HG03095 (cell line): ENCODE measurements around the gene CABP2.
"Not testable (repeated sequence)": the region's sequence is repeated elsewhere in the genome, so short reads cannot be mapped to it uniquely, and the experiment has no call there.

Experiments used
- ATAC-seq: cut with Tn5 transposase; IDR thresholded peaks from one replicate; pipeline ENCODE4 v1.9.1; 2021; ENCODE audit warnings: moderate library complexity; ENCODE audit not compliant: unreplicated experiment

The CABP2 gene

DNA sequence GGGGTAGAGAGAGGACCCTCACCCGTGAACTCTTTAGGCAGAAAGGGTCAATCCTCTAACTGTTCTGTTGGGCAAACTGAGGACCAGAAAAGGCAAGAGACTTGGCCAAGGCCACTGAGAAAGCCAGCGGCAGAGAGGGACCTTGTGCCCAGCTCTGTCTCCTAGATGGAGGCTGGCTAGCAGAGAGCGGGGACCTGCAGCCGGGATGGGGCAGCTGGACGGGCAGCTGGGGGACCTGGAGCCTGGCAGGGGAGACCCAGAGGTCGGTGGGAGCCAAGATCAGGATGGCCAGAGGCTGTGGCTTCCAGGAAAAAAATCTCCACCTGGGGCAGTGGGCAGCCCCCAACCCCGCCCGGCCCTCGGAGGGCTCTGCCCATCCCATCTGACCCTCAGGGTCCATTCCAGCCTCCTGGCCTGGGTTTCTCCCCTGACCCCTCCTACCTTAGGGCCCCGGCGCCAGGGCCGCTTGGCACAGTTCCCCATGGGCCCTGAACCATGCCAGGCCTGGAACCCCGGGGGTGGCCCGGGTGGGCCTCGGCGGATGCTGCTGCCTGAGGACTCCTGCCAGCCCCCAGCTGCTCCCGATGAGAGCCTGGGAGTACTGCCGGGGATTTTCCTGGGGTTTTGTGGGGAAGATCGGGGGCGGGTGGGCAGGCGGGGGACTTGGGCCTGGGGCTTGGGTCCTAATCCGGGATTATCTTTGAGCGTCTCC, at the start of gene CABP2:
TSS of gene CABP2 (minus strand) at position 603 of the 712 bp plus-strand sequence. CDS start at position 483, 120 bp downstream.
- no peak for ATAC-seq

DNA sequence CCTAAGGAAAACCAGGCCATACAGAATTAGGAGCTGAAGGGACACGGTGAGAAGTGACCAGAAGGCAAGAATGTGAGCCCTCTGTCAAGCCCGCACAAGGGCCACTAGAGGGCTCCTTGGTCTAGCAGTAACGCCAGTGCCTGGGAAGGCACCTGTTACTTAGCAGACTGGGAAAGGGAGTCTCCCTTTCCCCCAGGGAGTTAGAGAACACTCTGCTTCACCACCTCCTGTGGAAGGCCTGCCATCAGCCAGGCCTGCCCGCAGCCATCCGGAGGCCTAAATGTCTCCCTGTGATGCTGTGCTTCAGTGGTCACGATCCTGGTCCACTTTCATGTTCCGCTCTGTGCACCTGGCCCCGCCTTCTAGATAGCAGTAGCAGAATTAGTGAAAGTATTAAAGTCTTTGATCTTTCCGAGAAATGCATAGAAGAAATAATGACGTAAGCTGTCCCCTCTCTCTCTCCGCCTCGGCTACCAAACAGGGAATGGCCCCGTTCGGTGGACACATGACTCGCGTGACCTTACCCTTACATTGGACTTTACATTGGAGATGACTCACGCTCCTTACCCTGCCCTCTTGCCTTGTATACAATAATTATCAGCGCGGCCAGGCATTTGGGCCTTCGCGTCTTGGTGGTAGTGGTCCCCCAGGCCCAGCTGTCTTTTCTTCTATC, 49.6 kb upstream of the CABP2 start:
- no peak for ATAC-seq

DNA sequence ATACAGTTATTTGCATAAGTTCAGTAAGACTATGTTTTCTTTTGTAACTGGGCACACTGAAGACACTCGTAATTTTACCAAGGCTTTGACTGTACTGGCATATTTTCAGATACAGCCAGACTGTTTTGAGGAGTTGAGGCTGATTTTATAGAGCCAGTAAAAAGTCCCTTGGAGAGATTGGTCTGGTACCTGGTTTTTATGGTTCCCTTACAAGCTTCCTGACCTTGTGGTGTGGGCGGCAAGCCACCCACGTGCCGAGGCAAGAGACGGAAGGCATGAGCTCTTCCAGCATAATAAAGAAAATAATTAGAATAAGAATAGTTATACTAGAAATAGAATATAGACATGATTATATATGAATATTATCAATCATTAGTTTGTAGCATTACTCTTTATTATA, 49.1 kb upstream of the CABP2 start:
- no peak for ATAC-seq

- no peak for ATAC-seq
These were observed 48.2 kb upstream of the CABP2 start for GRCh38 chr11:67571443-67571842.

DNA sequence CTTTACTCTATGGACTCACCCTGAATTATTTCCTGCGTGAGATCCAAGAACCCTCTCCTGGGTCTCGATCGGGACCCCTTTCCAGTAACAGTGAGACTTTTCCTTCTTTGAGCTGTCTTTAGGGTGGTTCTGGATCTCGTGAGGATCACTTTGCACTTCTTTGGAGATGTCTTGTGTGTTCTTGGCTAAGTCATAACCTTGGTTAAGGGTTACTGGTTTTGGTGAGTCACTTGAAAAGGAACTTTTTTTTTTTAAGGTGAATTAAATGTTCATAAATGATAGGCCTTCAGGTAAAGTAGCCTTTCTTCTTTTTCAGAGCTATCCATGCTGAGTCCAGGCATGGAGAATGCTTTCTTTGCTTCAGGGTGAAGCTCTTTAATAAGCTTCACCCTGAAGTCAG, 41.0 kb upstream of the CABP2 start:
- ATAC-seq = no peak

DNA sequence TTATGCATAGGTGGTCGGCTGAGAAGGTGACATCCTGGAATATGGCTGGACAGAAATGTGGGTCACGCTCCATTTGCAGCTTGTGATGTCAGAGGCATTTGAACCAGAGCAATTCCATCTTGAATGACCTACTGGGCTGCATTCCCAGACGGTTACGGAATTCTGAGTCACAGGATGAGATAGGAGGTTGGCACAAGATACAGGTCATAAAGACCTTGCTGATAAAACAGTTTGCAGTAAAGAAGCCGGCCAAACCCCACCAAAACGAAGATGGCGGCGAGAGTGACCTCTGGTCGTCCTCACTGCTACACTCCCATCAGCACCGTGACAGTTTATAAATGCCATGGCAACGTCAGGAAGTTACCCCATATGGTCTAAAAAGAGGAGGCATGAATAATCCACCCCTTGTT, 40.5 kb upstream of the CABP2 start:
- ATAC-seq = not testable (repeated sequence)

GRCh38 chr11:67562963-67563704, 39.9 kb upstream of the CABP2 start:
- ATAC-seq = no peak

- ATAC-seq = peak; percentile 65
These were observed 38.8 kb upstream of the CABP2 start for GRCh38 chr11:67561971-67562619.

DNA sequence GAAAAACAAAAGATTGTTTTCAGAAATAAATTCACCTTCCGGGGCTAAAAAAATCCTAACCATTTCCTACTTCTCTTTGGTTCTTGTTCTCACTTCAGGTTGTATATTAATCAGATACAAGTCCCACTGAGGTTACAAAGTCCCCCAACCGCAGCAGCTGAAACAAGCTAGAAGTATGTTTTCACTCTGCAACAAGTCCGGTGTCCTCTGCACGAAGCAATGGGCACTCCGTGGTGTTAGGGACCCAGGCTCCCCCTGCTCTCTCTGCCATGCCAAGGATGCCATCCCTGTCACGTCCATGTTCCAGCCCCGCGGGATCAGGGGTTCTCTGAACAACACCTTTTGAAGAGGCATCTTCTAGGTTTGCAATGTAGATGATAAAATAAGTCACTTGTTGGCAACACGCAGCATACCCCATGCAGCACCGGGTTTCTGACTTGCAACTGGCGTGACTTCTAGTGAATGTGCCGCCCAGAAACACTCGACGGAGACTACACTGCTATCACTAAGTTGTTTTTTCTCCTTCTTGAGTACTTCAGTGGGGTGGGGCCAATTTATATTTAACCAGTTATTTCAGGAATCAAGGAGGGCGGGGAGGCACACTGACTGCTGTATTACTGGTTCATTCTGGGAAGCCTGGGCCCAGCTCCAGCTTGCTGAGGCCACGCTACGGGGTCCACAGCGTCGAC, 35.0 kb upstream of the CABP2 start:
- ATAC-seq = no peak

GRCh38 chr11:67556244-67556643, 33.0 kb upstream of the CABP2 start:
- no peak for ATAC-seq

DNA sequence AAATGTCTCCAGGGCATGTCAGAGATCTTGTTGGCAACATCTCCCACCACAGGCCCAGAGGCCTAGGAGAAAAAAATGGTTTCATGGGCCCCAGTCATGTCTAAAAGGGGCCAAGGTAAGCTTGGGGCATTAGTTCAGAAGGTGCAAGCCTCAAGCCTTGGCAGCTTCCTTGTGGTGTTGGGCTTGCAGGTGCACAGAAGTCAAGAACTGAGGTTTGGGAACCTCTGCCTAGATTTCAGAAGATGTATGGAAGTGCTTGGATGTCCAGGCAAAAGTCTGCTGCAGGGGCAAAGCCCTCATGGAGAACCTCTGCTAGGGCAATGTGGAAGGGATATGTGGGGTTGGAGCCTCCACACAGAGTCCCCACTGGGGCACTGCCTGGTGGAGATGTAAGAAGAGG, 28.5 kb upstream of the CABP2 start:
- not testable (repeated sequence) for ATAC-seq

DNA sequence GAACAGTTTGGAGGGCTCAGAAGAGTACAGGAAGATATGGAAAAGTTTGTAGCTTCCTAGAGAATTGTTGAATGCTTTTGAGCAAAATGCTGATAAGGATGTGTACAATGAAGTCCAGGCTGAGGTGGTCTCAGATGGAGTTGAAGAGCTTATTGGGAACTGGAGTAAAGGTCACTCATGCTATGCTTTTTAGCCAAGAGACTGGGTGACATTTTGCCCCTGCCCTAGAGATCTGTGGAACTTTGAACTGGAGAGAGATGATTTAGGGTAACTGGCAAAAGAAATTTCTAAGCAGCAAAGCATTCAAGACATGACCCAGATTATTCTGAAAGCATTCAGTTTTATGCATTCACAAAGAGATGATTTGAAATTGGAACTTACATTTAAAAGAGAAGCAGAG, 27.9 kb upstream of the CABP2 start:
- no peak for ATAC-seq

DNA sequence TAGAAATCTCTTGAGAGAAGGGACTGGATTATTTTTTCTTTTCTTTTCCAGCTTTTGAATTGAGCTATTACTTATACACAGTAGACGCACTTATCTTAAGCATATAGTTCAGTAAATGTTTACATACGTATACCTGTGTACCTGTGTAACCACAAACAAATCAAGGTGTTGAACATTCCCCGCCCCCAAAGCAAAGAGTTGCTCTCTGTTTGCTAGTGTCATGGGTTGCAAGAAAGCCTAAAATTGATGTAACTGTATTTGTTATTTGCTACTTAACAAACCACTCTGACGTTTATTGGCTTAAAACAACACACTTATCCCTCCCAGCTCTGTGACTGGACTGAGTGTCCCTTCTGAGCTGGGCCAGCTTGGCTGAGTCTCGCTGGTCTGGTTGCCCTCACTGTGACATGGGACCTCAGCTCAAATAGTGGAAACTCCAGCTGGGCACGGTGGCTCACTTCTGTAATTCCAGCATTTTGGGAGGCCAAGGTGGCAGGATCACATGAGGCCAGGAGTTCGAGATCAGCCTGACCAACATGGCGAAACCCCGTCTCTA, 25.4 kb upstream of the CABP2 start:
- no peak for ATAC-seq

- not testable (repeated sequence) for ATAC-seq
These were observed 24.9 kb upstream of the CABP2 start for GRCh38 chr11:67548112-67548511.

GRCh38 chr11:67545280-67545679, 22.0 kb upstream of the CABP2 start:
- ATAC-seq = no peak

GRCh38 chr11:67544616-67545242, 21.5 kb upstream of the CABP2 start:
- ATAC-seq = no peak

GRCh38 chr11:67543585-67543984, 20.3 kb upstream of the CABP2 start:
- ATAC-seq = no peak

DNA sequence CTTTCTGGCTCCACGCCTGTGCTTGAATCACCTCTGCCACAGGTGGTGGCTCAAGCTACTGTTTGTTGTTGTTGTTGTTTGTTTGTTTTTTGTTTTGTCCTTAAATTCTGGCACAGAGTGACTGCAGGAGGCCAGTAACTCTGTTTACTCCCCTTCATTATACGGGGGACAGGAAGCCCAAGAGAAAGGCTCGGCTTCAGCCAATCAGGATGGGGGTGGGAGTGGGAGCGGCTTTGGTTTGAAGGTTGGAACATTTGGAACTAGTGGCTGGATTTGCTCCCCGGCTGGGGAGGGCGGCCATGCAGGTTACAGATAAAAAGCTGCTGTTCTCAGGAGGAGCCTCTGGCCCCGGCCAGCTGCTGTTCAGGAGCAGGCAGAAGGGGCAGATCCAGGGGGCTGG, 19.7 kb upstream of the CABP2 start:
- no peak for ATAC-seq

GRCh38 chr11:67542169-67542568, 18.9 kb upstream of the CABP2 start:
- ATAC-seq = no peak

DNA sequence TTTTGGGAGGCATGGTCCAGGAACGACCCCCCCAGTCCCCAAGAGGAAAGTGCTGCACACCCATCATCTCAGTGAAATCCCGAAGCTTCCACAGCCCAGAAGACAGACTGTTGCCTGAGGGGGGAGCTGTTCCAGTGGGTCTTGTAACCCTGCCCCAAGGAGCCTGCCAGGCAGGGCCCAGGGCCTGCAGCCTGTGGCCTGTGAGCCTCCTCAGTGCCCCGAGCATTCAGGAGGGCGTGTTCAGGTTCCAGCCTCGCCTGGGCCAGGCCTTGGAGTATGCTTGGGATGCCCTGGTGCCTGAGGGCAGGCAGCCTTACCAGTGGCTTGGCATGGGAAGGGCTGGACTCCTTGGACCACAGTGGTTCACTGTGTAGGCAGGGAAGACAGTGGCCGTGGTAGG, 18.0 kb upstream of the CABP2 start:
- ATAC-seq = no peak
